ENCODE results near the gene NOVA1. TPM values are rescaled to one million over a fixed set of nuclear protein-coding genes. Genes with fewer than 3 reads are reported as not detected.
A peak's percentile ranks its signal among the peaks of the same experiment; 100 is the strongest.

The NOVA1 gene
- total RNA-seq, 1 donor from 2014 or later: 35.1 TPM

DNA sequence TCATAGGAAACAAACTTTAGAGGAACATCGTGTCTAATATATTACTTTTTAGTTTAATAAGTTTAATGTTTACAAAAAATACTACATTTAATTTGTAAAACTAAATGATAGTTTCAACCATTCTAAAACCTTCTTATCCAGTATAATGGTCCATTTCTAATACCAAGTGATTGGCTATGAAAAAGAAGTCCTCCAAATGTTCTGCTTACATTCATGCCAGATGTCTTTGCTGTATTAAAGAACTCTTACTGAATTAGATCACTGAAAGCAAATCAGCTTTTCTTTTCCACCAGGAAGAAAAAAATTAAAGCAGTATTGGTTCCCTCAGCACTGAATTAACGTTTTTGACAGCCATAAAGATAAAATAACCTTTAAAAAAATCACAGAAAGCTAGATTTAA lies 3.7 kb downstream of the NOVA1 start:
- peaks cover 8% of the 10 kb centered on the region for H3K4me1 ChIP-seq
- H3K27ac ChIP-seq: peak overlapping the region; percentile 94
- no peaks in the 10 kb centered on the region for H3K36me3 ChIP-seq
- intact Hi-C loops (cut with DNase I): no loop called here
- H3K9me3 ChIP-seq: no peaks in the 10 kb centered on the region
- no peaks in the 10 kb centered on the region for H3K27me3 ChIP-seq
- peak overlapping the region in 1 of 2 donors; percentile 0 for H3K4me3 ChIP-seq
- no peak for DNase-seq (ENCODE audit: extremely low spot score in 2 of 2)
- TF ChIP-seq POLR2A (IDR thresholded peaks at IDR 0.05): no peak
- TF ChIP-seq, protein P1, sequence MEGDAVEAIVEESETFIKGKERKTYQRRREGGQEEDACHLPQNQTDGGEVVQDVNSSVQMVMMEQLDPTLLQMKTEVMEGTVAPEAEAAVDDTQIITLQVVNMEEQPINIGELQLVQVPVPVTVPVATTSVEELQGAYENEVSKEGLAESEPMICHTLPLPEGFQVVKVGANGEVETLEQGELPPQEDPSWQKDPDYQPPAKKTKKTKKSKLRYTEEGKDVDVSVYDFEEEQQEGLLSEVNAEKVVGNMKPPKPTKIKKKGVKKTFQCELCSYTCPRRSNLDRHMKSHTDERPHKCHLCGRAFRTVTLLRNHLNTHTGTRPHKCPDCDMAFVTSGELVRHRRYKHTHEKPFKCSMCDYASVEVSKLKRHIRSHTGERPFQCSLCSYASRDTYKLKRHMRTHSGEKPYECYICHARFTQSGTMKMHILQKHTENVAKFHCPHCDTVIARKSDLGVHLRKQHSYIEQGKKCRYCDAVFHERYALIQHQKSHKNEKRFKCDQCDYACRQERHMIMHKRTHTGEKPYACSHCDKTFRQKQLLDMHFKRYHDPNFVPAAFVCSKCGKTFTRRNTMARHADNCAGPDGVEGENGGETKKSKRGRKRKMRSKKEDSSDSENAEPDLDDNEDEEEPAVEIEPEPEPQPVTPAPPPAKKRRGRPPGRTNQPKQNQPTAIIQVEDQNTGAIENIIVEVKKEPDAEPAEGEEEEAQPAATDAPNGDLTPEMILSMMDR (IDR thresholded peaks at IDR 0.05): no peak
- no peak for TF ChIP-seq POLR2AphosphoS5 (IDR thresholded peaks at IDR 0.05; ENCODE audit: insufficient read depth in 1 of 2, low read depth in 1 of 2)

DNA sequence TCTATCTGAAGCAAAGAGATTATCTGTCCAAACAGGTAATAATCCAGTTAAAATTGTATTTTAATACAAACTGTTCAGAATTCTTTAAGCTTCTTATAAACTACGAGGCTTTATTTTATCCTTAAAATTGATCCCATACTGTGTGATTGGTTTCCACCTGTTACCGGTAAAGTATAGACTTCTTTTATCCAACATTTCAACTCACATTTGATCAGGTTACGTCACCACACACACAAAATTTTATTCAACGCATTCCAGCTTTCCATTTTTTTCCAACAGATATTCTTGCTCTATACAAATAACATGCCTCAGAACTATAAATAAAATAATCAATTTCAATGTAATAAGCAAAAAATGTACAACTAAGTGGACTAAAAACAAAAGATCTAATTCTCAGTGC lies 4.5 kb downstream of the NOVA1 start:
- peak overlapping the region; percentile 8 for H3K27ac ChIP-seq
- intact Hi-C loops (cut with DNase I): no loop called here

DNA sequence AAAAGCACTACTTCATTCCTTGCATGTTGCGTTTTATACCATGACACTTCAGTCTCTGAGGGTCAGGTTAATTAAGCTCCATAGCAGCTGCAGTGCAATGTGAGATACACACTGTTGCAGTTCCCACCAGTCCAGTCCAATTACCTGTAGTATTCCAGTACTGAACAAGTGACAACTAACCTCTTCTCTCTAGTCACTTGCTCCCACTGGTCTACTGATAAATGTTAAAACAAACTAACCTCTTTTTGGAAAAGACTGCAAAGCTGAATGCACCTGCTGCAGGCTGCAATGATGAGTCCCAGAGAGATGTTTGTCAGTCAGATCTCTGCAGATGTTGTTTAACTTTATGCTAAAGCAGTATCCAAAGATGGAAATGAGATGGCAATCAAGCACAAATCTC lies 7.9 kb downstream of the NOVA1 start:
- no peaks in the 10 kb centered on the region for H3K4me1 ChIP-seq
- intact Hi-C loops (cut with DNase I): no loop called here
- TF ChIP-seq, protein P1 (IDR thresholded peaks at IDR 0.05): no peak
- TF ChIP-seq POLR2AphosphoS5 (IDR thresholded peaks at IDR 0.05; ENCODE audit: insufficient read depth in 1 of 2, low read depth in 1 of 2) (no peak), POLR2A (IDR thresholded peaks at IDR 0.05) (no peak)
- no peak overlapping the region for H3K4me3 ChIP-seq
- H3K36me3 ChIP-seq: no peaks in the 10 kb centered on the region
- no peaks in the 10 kb centered on the region for H3K9me3 ChIP-seq
- H3K27me3 ChIP-seq: no peaks in the 10 kb centered on the region
- no peak for DNase-seq (ENCODE audit: extremely low spot score in 2 of 2)
- no peak overlapping the region for H3K27ac ChIP-seq

More for the DNA sequence above, 4.5 kb downstream of the NOVA1 start:
- no peaks in the 10 kb centered on the region for H3K9me3 ChIP-seq
- H3K27me3 ChIP-seq: no peaks in the 10 kb centered on the region
- peaks cover under 1% of the 10 kb centered on the region for H3K4me1 ChIP-seq
- no peaks in the 10 kb centered on the region for H3K36me3 ChIP-seq
- no peak for TF ChIP-seq POLR2AphosphoS5 (IDR thresholded peaks at IDR 0.05; ENCODE audit: insufficient read depth in 1 of 2, low read depth in 1 of 2)
- TF ChIP-seq POLR2A (IDR thresholded peaks at IDR 0.05): no peak
- TF ChIP-seq, protein P1 (IDR thresholded peaks at IDR 0.05): no peak
- H3K4me3 ChIP-seq: peak overlapping the region in 1 of 2 donors; percentile 0
- no peak for DNase-seq (ENCODE audit: extremely low spot score in 2 of 2)

DNA sequence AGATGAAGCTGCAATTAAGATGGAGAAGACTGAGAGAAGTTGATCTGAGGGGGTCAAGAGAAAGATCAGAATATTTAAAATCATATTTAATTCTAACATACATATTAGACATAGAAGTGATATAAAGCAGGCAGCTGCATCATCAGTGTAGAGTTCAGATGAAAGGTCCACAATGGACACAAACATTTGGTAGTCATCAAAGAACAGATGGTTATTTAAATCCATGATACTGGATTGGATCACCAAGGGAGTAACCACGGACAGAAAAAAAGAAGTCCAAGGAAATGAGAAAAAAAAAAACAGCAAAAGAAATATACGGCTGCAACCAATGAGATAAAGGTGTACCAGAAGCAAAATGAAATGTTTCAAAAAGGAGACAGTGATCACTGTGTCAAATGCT lies 20.1 kb downstream of the NOVA1 start:
- H3K36me3 ChIP-seq: no peaks in the 10 kb centered on the region
- intact Hi-C loops (cut with DNase I): no loop called here
- H3K9me3 ChIP-seq: no peaks in the 10 kb centered on the region
- H3K4me1 ChIP-seq: no peaks in the 10 kb centered on the region
- no peak overlapping the region for H3K27ac ChIP-seq
- H3K4me3 ChIP-seq: no peak overlapping the region
- no peaks in the 10 kb centered on the region for H3K27me3 ChIP-seq
- TF ChIP-seq, protein P1 (IDR thresholded peaks at IDR 0.05): no peak
- TF ChIP-seq POLR2AphosphoS5 (IDR thresholded peaks at IDR 0.05; ENCODE audit: insufficient read depth in 1 of 2, low read depth in 1 of 2) (no peak), POLR2A (IDR thresholded peaks at IDR 0.05) (no peak)
- DNase-seq (ENCODE audit: extremely low spot score in 2 of 2): no peak

DNA sequence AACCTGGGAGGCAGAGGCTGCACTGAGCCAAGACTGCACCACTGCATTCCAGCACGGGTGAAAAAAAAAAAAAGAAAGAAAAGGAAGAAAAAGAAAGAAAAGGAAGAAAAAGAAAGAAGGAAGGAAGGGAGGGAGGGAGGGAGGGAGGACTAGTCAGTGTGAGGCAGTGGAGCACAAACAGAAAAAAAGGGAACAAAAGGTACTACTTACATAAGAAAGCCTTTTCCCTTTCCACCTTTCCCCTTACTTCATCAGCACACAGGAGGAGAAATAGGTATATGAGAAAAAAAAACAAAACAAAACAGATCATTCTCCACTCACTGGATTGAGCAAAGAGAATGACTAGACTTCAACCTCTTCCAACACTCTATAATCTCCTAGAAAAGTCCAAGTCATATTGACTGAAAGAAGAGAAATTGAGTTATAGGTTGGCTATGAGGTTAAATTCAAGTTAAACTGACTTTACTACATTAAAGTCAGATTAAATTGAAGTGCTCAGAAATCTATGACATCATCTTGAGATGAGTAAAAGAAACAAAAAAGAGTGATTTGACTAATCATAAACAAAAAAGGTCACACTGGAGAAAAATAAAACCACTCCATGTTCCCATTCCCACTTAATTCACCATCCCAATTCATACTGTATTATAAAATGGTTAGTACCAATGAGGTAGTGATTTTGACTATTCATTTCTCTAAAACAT lies 43.6 kb downstream of the NOVA1 start:
- intact Hi-C loops (cut with DNase I): no loop called here
- H3K27ac ChIP-seq: no peak overlapping the region
- DNase-seq (ENCODE audit: extremely low spot score in 2 of 2): no peak
- no peaks in the 10 kb centered on the region for H3K4me1 ChIP-seq
- H3K36me3 ChIP-seq: no peaks in the 10 kb centered on the region
- H3K9me3 ChIP-seq: no peaks in the 10 kb centered on the region
- no peaks in the 10 kb centered on the region for H3K27me3 ChIP-seq
- no peak for TF ChIP-seq POLR2A (IDR thresholded peaks at IDR 0.05)
- no peak overlapping the region for H3K4me3 ChIP-seq

Measured in vagina (tissue), 2 donors.